Measurements from ENCODE around the gene PANK3.

The PANK3 gene

DNA sequence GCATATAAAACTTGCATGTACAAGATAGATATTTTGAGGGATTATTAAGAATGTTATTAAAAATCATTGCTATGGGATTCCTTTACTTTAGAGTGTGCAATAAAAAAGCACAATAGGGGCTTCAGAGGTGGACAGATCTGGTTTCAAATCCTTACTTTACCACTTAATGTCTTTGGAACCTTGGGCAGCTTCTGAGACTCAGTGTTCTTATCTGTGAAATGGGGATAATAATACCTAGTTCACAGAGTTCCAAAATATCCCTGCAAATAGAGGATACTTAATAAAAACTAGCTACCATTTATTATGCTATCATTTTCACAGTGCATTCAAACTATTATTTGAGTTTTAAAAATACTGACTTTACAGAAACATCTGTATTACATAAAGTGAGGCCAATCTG lies 23.3 kb upstream of the PANK3 start:
- no peak overlapping the region for H3K14ac ChIP-seq (ENCODE audit: low read length)
- H3K9me3 ChIP-seq (replicated peaks in 1 of 2; ENCODE audit: control insufficient read depth in 2 of 2, insufficient read depth in 1 of 2, low read depth in 1 of 2, low read length in 2 of 2) = no peaks in the 10 kb centered on the region
- DNase-seq (ENCODE audit: low spot score) = no peak
- H2BK15ac ChIP-seq (ENCODE audit: low read length) = no peak overlapping the region
- no peak overlapping the region for H3K18ac ChIP-seq (ENCODE audit: low read length)
- no peak overlapping the region for H2BK5ac ChIP-seq (ENCODE audit: low read length)
- no peak overlapping the region for H2AK5ac ChIP-seq (ENCODE audit: low read depth, low read length)
- no peak overlapping the region for H3K4me3 ChIP-seq (ENCODE audit: low read length in 2 of 2)
- H3K4ac ChIP-seq (ENCODE audit: low read length) = no peak overlapping the region
- no peak overlapping the region for H3K9ac ChIP-seq (ENCODE audit: low read depth, low read length, poor library complexity)
- no peak overlapping the region for H3K27ac ChIP-seq (replicated peaks; ENCODE audit: low read length)
- no peaks in the 10 kb centered on the region for H3K79me1 ChIP-seq (ENCODE audit: low read depth, low read length)
- no peak overlapping the region for H2BK12ac ChIP-seq (ENCODE audit: low read length)
- no peak overlapping the region for H2BK120ac ChIP-seq (ENCODE audit: low read depth, low read length)
- H2AFZ ChIP-seq (ENCODE audit: low read length) = no peak overlapping the region
- no peak overlapping the region for H4K8ac ChIP-seq (ENCODE audit: low read depth, low read length)
- H3K4me1 ChIP-seq (ENCODE audit: control insufficient read depth in 2 of 2, insufficient read depth in 1 of 2, low read depth in 1 of 2, low read length in 2 of 2) = peaks cover 5 to 6% of the 10 kb centered on the region in 2 donors
- H3K4me2 ChIP-seq (ENCODE audit: insufficient read depth, low read length, poor library complexity, severe bottlenecking) = no peak overlapping the region
- peaks cover 0 to 17% (median 2%) of the 10 kb centered on the region in 3 experiments for H3K27me3 ChIP-seq (ENCODE audit: control insufficient read depth in 3 of 3, insufficient read depth in 3 of 3, low read depth in 1 of 3, low read length in 3 of 3)
- no peak overlapping the region for H3K23ac ChIP-seq (ENCODE audit: low read depth, low read length, poor library complexity)
- no peak overlapping the region for H4K91ac ChIP-seq (ENCODE audit: low read depth, low read length, poor library complexity)
- no peaks in the 10 kb centered on the region for H3K36me3 ChIP-seq (replicated peaks in 1 of 2; ENCODE audit: control insufficient read depth in 2 of 2, insufficient read depth in 2 of 2, low read length in 2 of 2)

DNA sequence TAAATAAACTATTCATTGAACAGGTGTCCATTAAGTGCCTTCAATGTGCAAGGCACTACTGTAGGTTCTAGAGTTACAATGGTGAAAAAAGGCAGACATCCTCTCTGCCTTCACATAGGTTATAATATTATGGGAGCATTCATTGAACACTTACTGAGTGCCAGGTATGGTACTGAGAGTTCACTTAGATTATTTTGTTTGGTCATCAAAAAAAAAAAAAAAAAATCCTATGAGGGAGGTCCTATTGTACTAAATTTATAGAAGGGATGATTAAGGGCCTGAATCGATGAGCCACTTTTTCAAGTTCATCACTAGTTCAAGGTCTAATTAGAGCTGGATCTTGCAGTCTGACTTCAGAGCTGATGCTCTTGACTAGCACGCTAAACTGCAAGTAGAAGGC lies 22.8 kb upstream of the PANK3 start:
- Histone ChIP-seq H2AFZ (ENCODE audit: low read length) (no peak overlapping the region), H4K8ac (ENCODE audit: low read depth, low read length) (no peak overlapping the region), H3K36me3 (replicated peaks in 1 of 2; ENCODE audit: control insufficient read depth in 2 of 2, insufficient read depth in 2 of 2, low read length in 2 of 2) (no peaks in the 10 kb centered on the region), H3K18ac (ENCODE audit: low read length) (no peak overlapping the region), H3K23ac (ENCODE audit: low read depth, low read length, poor library complexity) (no peak overlapping the region), H3K14ac (ENCODE audit: low read length) (no peak overlapping the region), H2BK12ac (ENCODE audit: low read length) (no peak overlapping the region), H2AK5ac (ENCODE audit: low read depth, low read length) (no peak overlapping the region), H3K4ac (ENCODE audit: low read length) (no peak overlapping the region), H3K4me1 (ENCODE audit: control insufficient read depth in 2 of 2, insufficient read depth in 1 of 2, low read depth in 1 of 2, low read length in 2 of 2) (peaks cover 5 to 6% of the 10 kb centered on the region in 2 donors), H2BK120ac (ENCODE audit: low read depth, low read length) (no peak overlapping the region), H4K91ac (ENCODE audit: low read depth, low read length, poor library complexity) (no peak overlapping the region), H3K27me3 (ENCODE audit: control insufficient read depth in 3 of 3, insufficient read depth in 3 of 3, low read depth in 1 of 3, low read length in 3 of 3) (peaks cover 0 to 16% (median 2%) of the 10 kb centered on the region in 3 experiments), H3K4me2 (ENCODE audit: insufficient read depth, low read length, poor library complexity, severe bottlenecking) (no peak overlapping the region), H3K27ac (replicated peaks; ENCODE audit: low read length) (no peak overlapping the region), H3K9me3 (replicated peaks in 1 of 2; ENCODE audit: control insufficient read depth in 2 of 2, insufficient read depth in 1 of 2, low read depth in 1 of 2, low read length in 2 of 2) (no peaks in the 10 kb centered on the region), H2BK15ac (ENCODE audit: low read length) (no peak overlapping the region), H3K9ac (ENCODE audit: low read depth, low read length, poor library complexity) (no peak overlapping the region), H2BK5ac (ENCODE audit: low read length) (no peak overlapping the region), H3K79me1 (ENCODE audit: low read depth, low read length) (no peaks in the 10 kb centered on the region), H3K4me3 (ENCODE audit: low read length in 2 of 2) (no peak overlapping the region)
- DNase-seq (ENCODE audit: low spot score) = no peak
- WGBS, 2 donors (ENCODE audit: extremely low coverage in 2 of 2, insufficient read length in 2 of 2, insufficient replicate concordance in 1 of 2) = no CpG with 5 or more reads among the region's 2 CpGs

DNA sequence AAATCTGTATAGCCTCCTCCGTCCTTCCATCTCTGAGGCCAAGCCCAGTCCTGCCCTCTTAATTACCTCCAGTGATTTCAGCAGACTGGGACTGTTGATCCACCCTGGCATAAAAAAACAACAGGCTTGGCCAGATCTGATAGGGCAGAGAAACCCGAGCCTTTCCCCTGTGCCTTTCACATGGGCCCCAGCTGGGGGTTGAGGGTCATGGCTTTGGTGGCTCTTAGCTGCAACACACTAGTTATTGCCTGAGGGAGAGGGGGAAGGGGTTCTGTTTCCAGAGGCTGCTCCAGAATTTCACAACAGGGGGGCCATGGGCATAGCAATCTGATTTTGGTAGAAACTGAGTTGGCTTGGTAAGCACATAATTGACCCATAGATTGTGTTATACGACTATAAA lies 21.2 kb upstream of the PANK3 start:
- H2BK5ac ChIP-seq (ENCODE audit: low read length) = no peak overlapping the region
- H3K4ac ChIP-seq (ENCODE audit: low read length) = no peak overlapping the region
- H3K36me3 ChIP-seq (replicated peaks in 1 of 2; ENCODE audit: control insufficient read depth in 2 of 2, insufficient read depth in 2 of 2, low read length in 2 of 2) = no peaks in the 10 kb centered on the region
- peaks cover 5 to 6% of the 10 kb centered on the region in 2 donors for H3K4me1 ChIP-seq (ENCODE audit: control insufficient read depth in 2 of 2, insufficient read depth in 1 of 2, low read depth in 1 of 2, low read length in 2 of 2)
- H3K4me3 ChIP-seq (ENCODE audit: low read length in 2 of 2) = no peak overlapping the region
- no peak overlapping the region for H2AFZ ChIP-seq (ENCODE audit: low read length)
- H2BK120ac ChIP-seq (ENCODE audit: low read depth, low read length) = no peak overlapping the region
- no peak overlapping the region for H3K27ac ChIP-seq (replicated peaks; ENCODE audit: low read length)
- no peak overlapping the region for H4K91ac ChIP-seq (ENCODE audit: low read depth, low read length, poor library complexity)
- DNase-seq (ENCODE audit: low spot score) = no peak
- no peak overlapping the region for H3K9ac ChIP-seq (ENCODE audit: low read depth, low read length, poor library complexity)
- peaks cover 0 to 6% (median 2%) of the 10 kb centered on the region in 3 experiments for H3K27me3 ChIP-seq (ENCODE audit: control insufficient read depth in 3 of 3, insufficient read depth in 3 of 3, low read depth in 1 of 3, low read length in 3 of 3)
- H4K8ac ChIP-seq (ENCODE audit: low read depth, low read length) = no peak overlapping the region
- H3K4me2 ChIP-seq (ENCODE audit: insufficient read depth, low read length, poor library complexity, severe bottlenecking) = no peak overlapping the region
- no peaks in the 10 kb centered on the region for H3K79me1 ChIP-seq (ENCODE audit: low read depth, low read length)
- H2AK5ac ChIP-seq (ENCODE audit: low read depth, low read length) = no peak overlapping the region
- H2BK15ac ChIP-seq (ENCODE audit: low read length) = no peak overlapping the region
- H3K18ac ChIP-seq (ENCODE audit: low read length) = no peak overlapping the region
- no CpG with 5 or more reads among the region's 3 CpGs for WGBS, 2 donors (ENCODE audit: extremely low coverage in 2 of 2, insufficient read length in 2 of 2, insufficient replicate concordance in 1 of 2)
- H2BK12ac ChIP-seq (ENCODE audit: low read length) = no peak overlapping the region
- H3K23ac ChIP-seq (ENCODE audit: low read depth, low read length, poor library complexity) = no peak overlapping the region
- H3K14ac ChIP-seq (ENCODE audit: low read length) = no peak overlapping the region
- no peaks in the 10 kb centered on the region for H3K9me3 ChIP-seq (replicated peaks in 1 of 2; ENCODE audit: control insufficient read depth in 2 of 2, insufficient read depth in 1 of 2, low read depth in 1 of 2, low read length in 2 of 2)

DNA sequence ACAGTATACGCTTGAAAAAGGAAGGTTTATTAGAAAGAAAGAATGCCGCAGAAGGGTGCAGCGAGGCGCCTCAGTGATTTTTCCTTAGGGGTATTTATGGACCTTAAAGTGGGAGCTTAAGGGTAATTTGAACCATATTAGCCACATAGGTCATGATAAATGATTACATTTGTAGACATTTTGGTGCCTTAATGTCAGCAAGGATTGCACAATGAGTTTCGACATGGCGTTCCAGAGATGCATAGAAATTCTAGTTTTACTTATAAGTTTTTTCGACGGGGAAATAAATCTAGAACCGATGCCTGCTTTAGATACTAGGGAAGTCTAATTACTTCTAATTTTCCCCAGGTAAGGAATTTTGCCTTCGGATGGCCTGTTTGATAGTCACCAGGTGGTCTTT lies 20.7 kb upstream of the PANK3 start:
- H2BK15ac ChIP-seq (ENCODE audit: low read length) = no peak overlapping the region
- no peak overlapping the region for H2BK5ac ChIP-seq (ENCODE audit: low read length)
- no peak overlapping the region for H3K18ac ChIP-seq (ENCODE audit: low read length)
- H3K4ac ChIP-seq (ENCODE audit: low read length) = no peak overlapping the region
- no peaks in the 10 kb centered on the region for H3K36me3 ChIP-seq (replicated peaks in 1 of 2; ENCODE audit: control insufficient read depth in 2 of 2, insufficient read depth in 2 of 2, low read length in 2 of 2)
- H3K79me1 ChIP-seq (ENCODE audit: low read depth, low read length) = no peaks in the 10 kb centered on the region
- no peak overlapping the region for H2BK120ac ChIP-seq (ENCODE audit: low read depth, low read length)
- no peak overlapping the region for H4K91ac ChIP-seq (ENCODE audit: low read depth, low read length, poor library complexity)
- peaks cover 0 to 6% (median 2%) of the 10 kb centered on the region in 3 experiments for H3K27me3 ChIP-seq (ENCODE audit: control insufficient read depth in 3 of 3, insufficient read depth in 3 of 3, low read depth in 1 of 3, low read length in 3 of 3)
- DNase-seq (ENCODE audit: low spot score) = no peak
- H3K4me1 ChIP-seq (ENCODE audit: control insufficient read depth in 2 of 2, insufficient read depth in 1 of 2, low read depth in 1 of 2, low read length in 2 of 2) = peaks cover 5 to 6% of the 10 kb centered on the region in 2 donors
- no peaks in the 10 kb centered on the region for H3K9me3 ChIP-seq (replicated peaks in 1 of 2; ENCODE audit: control insufficient read depth in 2 of 2, insufficient read depth in 1 of 2, low read depth in 1 of 2, low read length in 2 of 2)
- H2AK5ac ChIP-seq (ENCODE audit: low read depth, low read length) = no peak overlapping the region
- no peak overlapping the region for H3K14ac ChIP-seq (ENCODE audit: low read length)
- H2BK12ac ChIP-seq (ENCODE audit: low read length) = no peak overlapping the region
- no peak overlapping the region for H4K8ac ChIP-seq (ENCODE audit: low read depth, low read length)
- no peak overlapping the region for H3K23ac ChIP-seq (ENCODE audit: low read depth, low read length, poor library complexity)
- no peak overlapping the region for H3K9ac ChIP-seq (ENCODE audit: low read depth, low read length, poor library complexity)
- H3K4me3 ChIP-seq (ENCODE audit: low read length in 2 of 2) = no peak overlapping the region
- H3K27ac ChIP-seq (replicated peaks; ENCODE audit: low read length) = no peak overlapping the region
- H3K4me2 ChIP-seq (ENCODE audit: insufficient read depth, low read length, poor library complexity, severe bottlenecking) = no peak overlapping the region
- no peak overlapping the region for H2AFZ ChIP-seq (ENCODE audit: low read length)
- no CpG with 5 or more reads among the region's 10 CpGs for WGBS, 2 donors (ENCODE audit: extremely low coverage in 2 of 2, insufficient read length in 2 of 2, insufficient replicate concordance in 1 of 2)
